Small intestine (tissue), 7 donors: ENCODE measurements around the gene C1orf105. TPM values are rescaled to one million over a fixed set of nuclear protein-coding genes. Genes with fewer than 3 reads are reported as not detected.

Experiments
- DNase-seq, 2 donors: peaks; one replicate each; pipeline versions ENCODE4 v3.0.0 to v3.0.0-alpha.2; 2013
- FAIRE-seq: peaks from 2 replicates; lab custom pipeline; 2012; peaks lifted over from hg19 to GRCh38; lab: Jason Lieb, UNC
- H3K27ac ChIP-seq, 3 donors: one replicate each; pipeline ENCODE4 v1.5.1; 2013; ENCODE audit warnings: low read length in 2 of 3, mild to moderate bottlenecking in 2 of 3, control low read depth in 1 of 3, inconsistent platforms in 1 of 3, low read depth in 1 of 3, moderate library complexity in 1 of 3
- H3K27me3 ChIP-seq, 3 donors: one replicate each; pipeline ENCODE4 v1.6.1; 2013; ENCODE audit warnings: low read length in 3 of 3, inconsistent platforms in 1 of 3; ENCODE audit not compliant: control insufficient read depth in 3 of 3, insufficient read depth in 3 of 3
- H3K36me3 ChIP-seq, 3 donors: one replicate each; pipeline ENCODE4 v1.6.1; 2013; ENCODE audit warnings: low read length in 3 of 3, inconsistent platforms in 1 of 3, low read depth in 1 of 3, mild to moderate bottlenecking in 1 of 3, moderate library complexity in 1 of 3; ENCODE audit not compliant: control insufficient read depth in 3 of 3, insufficient read depth in 2 of 3
- H3K4me1 ChIP-seq, 3 donors: one replicate each; pipeline ENCODE4 v1.6.1; 2013; ENCODE audit warnings: low read length in 2 of 3, inconsistent platforms in 1 of 3, low read depth in 1 of 3, mild to moderate bottlenecking in 1 of 3, moderate library complexity in 1 of 3; ENCODE audit not compliant: control insufficient read depth in 3 of 3, insufficient read depth in 2 of 3
- H3K4me3 ChIP-seq, 3 donors: one replicate each; pipeline ENCODE4 v1.5.1; 2013; ENCODE audit warnings: low read length in 3 of 3, control low read depth in 1 of 3, inconsistent platforms in 1 of 3, low read depth in 1 of 3, mild to moderate bottlenecking in 1 of 3, moderate library complexity in 1 of 3
- H3K9me3 ChIP-seq, 2 donors: one replicate each; pipeline ENCODE4 v1.6.1; 2013; ENCODE audit warnings: low read depth in 1 of 2, low read length in 1 of 2; ENCODE audit not compliant: control insufficient read depth in 2 of 2, insufficient read depth in 1 of 2
- WGBS, 3 donors: extraction: QIAGEN DNeasy Blood & Tissue Kit; methylation state at CpG; one replicate each; pipeline ENCODE4 v1.1.7; 2013; 5-methylcytosine and 5-hydroxymethylcytosine counted together
- polyA plus RNA-seq, 4 donors: library from polyadenylated mRNA; stranded (reverse) in 3 of 4; unstranded in 1 of 4; fragments of 200-250 nt in 3 of 4; fragments of 120-200 nt in 1 of 4; gene quantifications; one replicate each; pipeline versions ENCODE4 v1.2.1 to v1.2.3, GENCODE V29; 2013
- donor health status: healthy with polysubstance abuse.
- donor health status: control.
- donor health status: control.
- donor health status: Bipolar disorder and iron deficiency.
- donor health status: healthy.

C1orf105 gene
- polyA plus RNA-seq, 4 donors: 0.10 to 1.1 (median 0.99) TPM; not detected in 1

GRCh38 chr1:172390683-172391551 is 29.6 kb upstream of the C1orf105 start:
- H3K9me3 ChIP-seq: no peaks in the 10 kb centered on the region
- WGBS, 3 donors: 68 to 89% (median 82%) methylated on average over 9 of the region's 9 CpGs
- DNase-seq: no peak
- H3K4me1 ChIP-seq: peaks cover 0 to 9% (median 3%) of the 10 kb centered on the region in 3 donors
- H3K4me3 ChIP-seq: no peak overlapping the region
- FAIRE-seq: no peak
- peak overlapping the region in 2 of 3 donors; percentile 2 to 29 for H3K27ac ChIP-seq
- H3K27me3 ChIP-seq: no peaks in the 10 kb centered on the region
- no peaks in the 10 kb centered on the region for H3K36me3 ChIP-seq

- Histone ChIP-seq H3K4me1 (peaks cover 0 to 9% (median 3%) of the 10 kb centered on the region in 3 donors), H3K27me3 (no peaks in the 10 kb centered on the region), H3K9me3 (no peaks in the 10 kb centered on the region), H3K4me3 (no peak overlapping the region), H3K36me3 (no peaks in the 10 kb centered on the region), H3K27ac (no peak overlapping the region)
- DNase-seq: no peak
- FAIRE-seq: no peak
- 94 to 98% (median 97%) methylated on average over 1 of the region's 1 CpG for WGBS, 3 donors
Measured at GRCh38 chr1:172391976-172392375, 28.5 kb upstream of the C1orf105 start.

- Histone ChIP-seq H3K4me1 (peaks cover 0 to 9% (median 3%) of the 10 kb centered on the region in 3 donors), H3K27me3 (no peaks in the 10 kb centered on the region), H3K27ac (peak overlapping the region in 1 of 3 donors; percentile 57), H3K4me3 (no peak overlapping the region), H3K9me3 (no peaks in the 10 kb centered on the region), H3K36me3 (no peaks in the 10 kb centered on the region)
- FAIRE-seq: no peak
- WGBS, 3 donors: 84 to 94% (median 89%) methylated on average over 5 of the region's 5 CpGs
- DNase-seq: no peak
Measured at GRCh38 chr1:172393354-172393753, 27.1 kb upstream of the C1orf105 start.

GRCh38 chr1:172394141-172394751 is 26.2 kb upstream of the C1orf105 start:
- Histone ChIP-seq H3K9me3 (no peaks in the 10 kb centered on the region), H3K4me1 (peaks cover 0 to 12% (median 3%) of the 10 kb centered on the region in 3 donors), H3K27me3 (no peaks in the 10 kb centered on the region), H3K36me3 (no peaks in the 10 kb centered on the region), H3K4me3 (no peak overlapping the region), H3K27ac (peak overlapping the region in 2 of 3 donors; percentile 22 to 51)
- FAIRE-seq (no peak), DNase-seq (peak; percentile 65 to 71)
- WGBS, 3 donors: 8 to 26% (median 10%) methylated on average over 4 of the region's 4 CpGs

GRCh38 chr1:172394811-172395210 is 25.7 kb upstream of the C1orf105 start:
- peaks cover 0 to 18% (median 3%) of the 10 kb centered on the region in 3 donors for H3K4me1 ChIP-seq
- FAIRE-seq (no peak), DNase-seq (no peak)
- WGBS, 3 donors: 84 to 91% (median 91%) methylated on average over 5 of the region's 5 CpGs
- H3K4me3 ChIP-seq: no peak overlapping the region
- H3K36me3 ChIP-seq: no peaks in the 10 kb centered on the region
- no peaks in the 10 kb centered on the region for H3K9me3 ChIP-seq
- peak overlapping the region in 2 of 3 donors; percentile 22 to 51 for H3K27ac ChIP-seq
- H3K27me3 ChIP-seq: no peaks in the 10 kb centered on the region

GRCh38 chr1:172395576-172395975 is 24.9 kb upstream of the C1orf105 start:
- peaks cover 0 to 23% (median 3%) of the 10 kb centered on the region in 3 donors for H3K4me1 ChIP-seq
- no peak overlapping the region for H3K4me3 ChIP-seq
- FAIRE-seq: no peak
- no peaks in the 10 kb centered on the region for H3K9me3 ChIP-seq
- no peak for DNase-seq
- no peak overlapping the region for H3K27ac ChIP-seq
- H3K36me3 ChIP-seq: no peaks in the 10 kb centered on the region
- 83 to 96% (median 91%) methylated on average over 3 of the region's 3 CpGs for WGBS, 3 donors
- H3K27me3 ChIP-seq: no peaks in the 10 kb centered on the region

GRCh38 chr1:172397221-172397620 is 23.3 kb upstream of the C1orf105 start:
- Histone ChIP-seq H3K27ac (no peak overlapping the region), H3K4me1 (peaks cover 0 to 23% (median 0%) of the 10 kb centered on the region in 3 donors), H3K36me3 (no peaks in the 10 kb centered on the region), H3K27me3 (no peaks in the 10 kb centered on the region), H3K4me3 (no peak overlapping the region), H3K9me3 (no peaks in the 10 kb centered on the region)
- FAIRE-seq (no peak), DNase-seq (no peak)
- 62 to 66% (median 64%) methylated on average over 3 of the region's 3 CpGs for WGBS, 3 donors

- Histone ChIP-seq H3K4me3 (no peak overlapping the region), H3K27me3 (no peaks in the 10 kb centered on the region), H3K27ac (no peak overlapping the region), H3K36me3 (no peaks in the 10 kb centered on the region), H3K9me3 (no peaks in the 10 kb centered on the region), H3K4me1 (peaks cover 0 to 23% (median 0%) of the 10 kb centered on the region in 3 donors)
- DNase-seq (no peak), FAIRE-seq (no peak)
- WGBS, 3 donors: 83 to 85% (median 83%) methylated on average over 2 of the region's 2 CpGs
Measured at GRCh38 chr1:172397633-172398032, 22.9 kb upstream of the C1orf105 start.
